Natural killer cell (primary cell): Measurements from ENCODE around the gene PIPOX. TPM values are rescaled to one million over a fixed set of nuclear protein-coding genes. Genes with fewer than 3 reads are reported as not detected.

Source experiments
- ATAC-seq, 3 donors: fragments of 150-1000 bp in 2 of 3; fragments of 200-7000 bp in 1 of 3; cut with Tn5 transposase; 1 replicate in 1 of 3; 2 replicates in 2 of 3; pipeline ENCODE4 v1.10.0; 2021; ENCODE audit warnings: mild to moderate bottlenecking in 2 of 3, moderate library complexity in 2 of 3
- DNase-seq, 2 donors: peaks; one replicate each; pipeline versions ENCODE4 v3.0.0 to v3.0.0-alpha.2; 2013 to 2021; ENCODE audit warnings: mixed read lengths in 1 of 2
- H3K27ac ChIP-seq: one replicate; pipeline ENCODE4 v1.5.1; 2013; ENCODE audit warnings: mild to moderate bottlenecking, low read length
- H3K27me3 ChIP-seq: one replicate; pipeline ENCODE4 v1.6.1; 2013; ENCODE audit warnings: low read length; ENCODE audit not compliant: control insufficient read depth, insufficient read depth
- H3K36me3 ChIP-seq: one replicate; pipeline ENCODE4 v1.6.1; 2013; ENCODE audit warnings: low read length; ENCODE audit not compliant: control insufficient read depth, insufficient read depth
- H3K4me1 ChIP-seq: one replicate; pipeline ENCODE4 v1.6.1; 2013; ENCODE audit warnings: low read length; ENCODE audit not compliant: control insufficient read depth, insufficient read depth
- H3K4me3 ChIP-seq: one replicate; pipeline ENCODE4 v1.5.1; 2013; ENCODE audit warnings: low read length
- H3K9me3 ChIP-seq: one replicate; pipeline ENCODE4 v1.6.1; 2013; ENCODE audit warnings: low read length; ENCODE audit not compliant: control insufficient read depth, insufficient read depth
- H3K27ac Mint-ChIP-seq, 2 donors: one replicate each; pipeline ENCODE4 v1.8.0; 2022; ENCODE audit warnings: mild to moderate bottlenecking in 2 of 2, mixed read lengths in 2 of 2, moderate library complexity in 1 of 2
- H3K27me3 Mint-ChIP-seq, 2 donors: one replicate each; pipeline ENCODE4 v1.8.0; 2022; ENCODE audit warnings: low read depth in 2 of 2, mixed read lengths in 2 of 2
- H3K36me3 Mint-ChIP-seq: one replicate; pipeline ENCODE4 v1.8.0; 2022; ENCODE audit warnings: mixed read lengths
- H3K4me1 Mint-ChIP-seq, 2 donors: one replicate each; pipeline ENCODE4 v1.8.0; 2022; ENCODE audit warnings: mixed read lengths in 2 of 2
- H3K4me3 Mint-ChIP-seq: one replicate; pipeline ENCODE4 v1.8.0; 2022; ENCODE audit warnings: mild to moderate bottlenecking, moderate library complexity, mixed read lengths
- H3K9me3 Mint-ChIP-seq, 2 donors: one replicate each; pipeline ENCODE4 v1.8.0; 2022; ENCODE audit warnings: mixed read lengths in 2 of 2
- WGBS: methylation state at CpG from one replicate; pipeline ENCODE4 v1.1.7; 2013; ENCODE audit warnings: missing lambda C conversion rate; ENCODE audit not compliant: insufficient coverage; 5-methylcytosine and 5-hydroxymethylcytosine counted together
- intact Hi-C: fragments of 100-400 bp; cut with micrococcal nuclease; formaldehyde crosslinking; loops from one replicate; pipeline ENCODE4 v1.14.2; 2022
- total RNA-seq, 4 donors: library from RNA; stranded (reverse); fragments of 120-200 nt in 1 of 4; gene quantifications; one replicate each; pipeline versions ENCODE4 v1.2.3 to v1.2.4, GENCODE V29; 2013 to 2022
- TF ChIP-seq, protein P1 (sequence below): fragments of 200-600 bp; IDR thresholded peaks from one replicate; pipeline ENCODE4 v1.8.0; 2022; ENCODE audit warnings: antibody characterized with exemption

Gene PIPOX
- total RNA-seq, 3 donors from 2014 or later (not counting 1 experiment from before 2014, with no cell fraction given) = 3.0 to 5.8 (median 3.4) TPM

DNA sequence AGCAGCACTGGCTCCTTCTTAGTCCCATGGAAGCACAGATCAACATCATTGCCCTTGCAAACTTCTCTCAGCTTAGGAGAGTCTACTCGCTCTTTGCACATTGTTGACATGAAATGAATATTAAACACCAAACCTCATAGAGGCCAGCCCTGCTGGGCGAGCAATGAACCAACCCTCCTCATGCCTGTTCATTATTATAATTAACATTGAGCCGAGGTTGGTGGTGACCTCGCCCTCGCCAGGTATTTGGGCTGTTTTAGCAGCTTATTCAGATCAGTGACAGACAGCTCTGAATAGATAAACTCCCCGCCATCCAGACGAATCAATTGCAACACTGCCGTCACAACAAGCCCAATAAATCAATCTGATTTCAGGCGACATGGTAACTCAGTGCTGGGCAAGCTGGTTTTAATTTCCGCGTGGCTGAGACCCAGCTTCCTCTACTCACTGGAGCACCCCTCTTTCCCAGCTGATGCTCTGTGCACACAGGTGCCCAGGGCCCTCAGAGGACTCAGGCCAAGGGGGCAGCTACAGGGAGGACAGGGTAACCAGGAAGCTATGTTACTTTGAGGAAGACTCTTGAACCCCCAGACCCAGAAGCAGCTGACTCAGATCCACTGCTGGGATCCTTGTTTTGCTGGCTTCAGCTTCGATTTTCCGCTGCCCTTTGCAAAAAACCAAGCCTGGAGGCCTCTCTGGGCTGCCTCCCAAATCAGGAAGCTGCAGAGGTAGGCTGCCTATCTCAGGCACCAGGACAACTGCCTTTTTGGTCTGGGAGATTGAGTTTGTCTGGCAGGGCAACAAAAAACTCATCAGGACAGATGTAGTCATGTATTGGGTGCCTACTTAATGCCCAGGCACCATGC lies 26.4 kb upstream of the PIPOX start:
- Mint-ChIP-seq H3K4me1 (peaks cover 10 to 12% of the 10 kb centered on the region in 2 donors), H3K9me3 (no peaks in the 10 kb centered on the region), H3K27ac (no peak overlapping the region), H3K4me3 (no peak overlapping the region), H3K36me3 (no peaks in the 10 kb centered on the region), H3K27me3 (peaks cover 39 to 47% of the 10 kb centered on the region in 2 donors)
- H3K27me3 ChIP-seq = peaks cover 7% of the 10 kb centered on the region
- intact Hi-C loops = no loop called here
- no peaks in the 10 kb centered on the region for H3K9me3 ChIP-seq
- H3K27ac ChIP-seq = no peak overlapping the region
- H3K36me3 ChIP-seq = no peaks in the 10 kb centered on the region
- no peak overlapping the region for H3K4me3 ChIP-seq
- TF ChIP-seq, protein P1, sequence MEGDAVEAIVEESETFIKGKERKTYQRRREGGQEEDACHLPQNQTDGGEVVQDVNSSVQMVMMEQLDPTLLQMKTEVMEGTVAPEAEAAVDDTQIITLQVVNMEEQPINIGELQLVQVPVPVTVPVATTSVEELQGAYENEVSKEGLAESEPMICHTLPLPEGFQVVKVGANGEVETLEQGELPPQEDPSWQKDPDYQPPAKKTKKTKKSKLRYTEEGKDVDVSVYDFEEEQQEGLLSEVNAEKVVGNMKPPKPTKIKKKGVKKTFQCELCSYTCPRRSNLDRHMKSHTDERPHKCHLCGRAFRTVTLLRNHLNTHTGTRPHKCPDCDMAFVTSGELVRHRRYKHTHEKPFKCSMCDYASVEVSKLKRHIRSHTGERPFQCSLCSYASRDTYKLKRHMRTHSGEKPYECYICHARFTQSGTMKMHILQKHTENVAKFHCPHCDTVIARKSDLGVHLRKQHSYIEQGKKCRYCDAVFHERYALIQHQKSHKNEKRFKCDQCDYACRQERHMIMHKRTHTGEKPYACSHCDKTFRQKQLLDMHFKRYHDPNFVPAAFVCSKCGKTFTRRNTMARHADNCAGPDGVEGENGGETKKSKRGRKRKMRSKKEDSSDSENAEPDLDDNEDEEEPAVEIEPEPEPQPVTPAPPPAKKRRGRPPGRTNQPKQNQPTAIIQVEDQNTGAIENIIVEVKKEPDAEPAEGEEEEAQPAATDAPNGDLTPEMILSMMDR = no peak
- ATAC-seq = no peak
- DNase-seq = no peak
- 71% methylated on average over 13 of the region's 13 CpGs for WGBS
- H3K4me1 ChIP-seq = peaks cover 9% of the 10 kb centered on the region

DNA sequence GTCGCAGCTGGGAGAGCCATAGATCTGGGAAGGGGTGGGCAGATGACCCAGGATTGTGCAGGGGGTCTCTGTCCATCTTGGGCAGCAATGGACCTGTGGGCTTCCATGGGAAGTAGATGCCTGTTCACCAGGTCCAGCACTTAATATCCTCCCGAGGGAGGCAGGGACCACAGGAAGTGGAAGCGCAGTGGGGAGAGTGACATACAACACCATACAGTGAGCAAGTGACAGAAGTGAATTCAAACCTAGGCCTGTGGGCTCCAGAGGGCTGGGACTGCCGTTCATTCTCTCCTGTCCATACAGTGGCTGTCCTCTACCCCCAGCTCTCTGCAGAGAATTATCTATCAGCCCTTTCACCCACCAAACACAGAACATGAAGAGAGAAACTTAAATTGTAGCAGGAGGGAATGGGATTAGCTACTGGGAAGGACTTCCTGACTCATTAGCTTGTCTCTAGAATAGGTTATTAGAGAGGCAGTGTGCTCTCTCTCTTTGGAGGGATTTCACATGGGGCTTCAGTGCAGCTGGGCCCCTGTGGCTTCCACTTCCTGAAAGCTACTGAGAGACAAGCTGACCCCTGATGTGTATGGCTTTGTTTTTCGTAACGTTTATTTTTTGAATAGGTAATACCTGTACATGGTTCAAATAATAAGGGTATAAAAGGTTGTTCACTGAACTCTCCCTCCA lies 24.0 kb upstream of the PIPOX start:
- ATAC-seq = peak in 1 of 3 donors; percentile 37
- Mint-ChIP-seq H3K4me3 (no peak overlapping the region), H3K27ac (peak overlapping the region in 1 of 2 donors; percentile 29)

DNA sequence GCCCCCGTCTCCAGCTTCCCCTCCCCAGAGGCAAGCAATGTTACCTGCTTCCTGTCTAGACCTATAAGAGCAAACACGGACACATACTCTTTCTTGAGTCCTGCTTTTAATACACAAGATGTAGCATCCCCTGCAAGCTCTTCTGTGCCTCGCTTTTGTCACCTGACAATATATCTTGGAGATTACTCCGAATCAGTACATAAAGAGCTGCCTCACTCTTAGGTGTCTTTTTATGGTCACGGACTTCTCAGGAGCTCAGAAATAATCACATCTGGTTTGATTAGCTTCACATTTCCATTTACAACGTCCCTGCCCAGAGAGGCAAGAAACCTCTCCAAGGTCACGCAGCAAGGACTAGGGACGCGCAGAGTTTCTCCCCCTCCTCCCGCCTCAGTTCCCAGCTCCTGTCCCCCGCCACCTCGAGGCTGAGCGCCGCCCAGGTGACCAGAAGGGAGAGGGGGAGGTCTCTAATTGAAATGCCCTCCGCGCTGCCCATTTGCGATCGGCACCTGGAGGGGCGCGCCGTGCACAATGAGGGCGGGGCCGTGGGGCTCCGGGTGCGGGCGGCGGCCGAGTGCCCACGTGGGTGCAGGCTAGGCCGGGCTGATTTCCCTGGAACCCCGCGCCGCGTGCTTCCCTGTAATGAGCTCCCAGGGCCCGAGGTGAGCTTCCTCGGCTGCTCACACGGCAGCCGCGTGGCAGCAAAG lies 23.3 kb upstream of the PIPOX start:
- Mint-ChIP-seq H3K36me3 (no peaks in the 10 kb centered on the region), H3K27me3 (peaks cover 43 to 49% of the 10 kb centered on the region in 2 donors), H3K4me1 (peaks cover 10 to 12% of the 10 kb centered on the region in 2 donors), H3K9me3 (no peaks in the 10 kb centered on the region), H3K4me3 (no peak overlapping the region), H3K27ac (peak overlapping the region in 1 of 2 donors; percentile 29)
- Histone ChIP-seq H3K4me1 (peaks cover 9% of the 10 kb centered on the region), H3K9me3 (no peaks in the 10 kb centered on the region), H3K4me3 (no peak overlapping the region), H3K36me3 (no peaks in the 10 kb centered on the region), H3K27ac (no peak overlapping the region), H3K27me3 (peaks cover 7% of the 10 kb centered on the region)
- intact Hi-C loops = no loop called here
- WGBS = 6% methylated on average over 39 of the region's 39 CpGs
- TF ChIP-seq, protein P1 = no peak
- ATAC-seq = peak in 2 of 3 donors; percentile 36 to 41
- no peak for DNase-seq

More for the DNA sequence above, 24.0 kb upstream of the PIPOX start:
- intact Hi-C loops = no loop called here
- 50% methylated on average over 4 of the region's 6 CpGs for WGBS
- no peaks in the 10 kb centered on the region for H3K9me3 ChIP-seq
- no peaks in the 10 kb centered on the region for H3K36me3 Mint-ChIP-seq
- peaks cover 45 to 54% of the 10 kb centered on the region in 2 donors for H3K27me3 Mint-ChIP-seq
- no peaks in the 10 kb centered on the region for H3K9me3 Mint-ChIP-seq
- H3K36me3 ChIP-seq = no peaks in the 10 kb centered on the region
- H3K4me1 ChIP-seq = peaks cover 9% of the 10 kb centered on the region
- peaks cover 7% of the 10 kb centered on the region for H3K27me3 ChIP-seq
- TF ChIP-seq, protein P1 = no peak
- H3K4me3 ChIP-seq = no peak overlapping the region
- DNase-seq = no peak
- no peak overlapping the region for H3K27ac ChIP-seq
- H3K4me1 Mint-ChIP-seq = peaks cover 10 to 12% of the 10 kb centered on the region in 2 donors
